ENCODE results near the gene SPG11. TPM values are rescaled to one million over a fixed set of nuclear protein-coding genes. Genes with fewer than 3 reads are reported as not detected.

The SPG11 gene
- total and polyA plus RNA-seq, 10 of the 15 experiments (the other 5 are each of a cell fraction or from before 2014, with no cell fraction given): 22.1 to 85.1 (median 47.2) TPM

DNA sequence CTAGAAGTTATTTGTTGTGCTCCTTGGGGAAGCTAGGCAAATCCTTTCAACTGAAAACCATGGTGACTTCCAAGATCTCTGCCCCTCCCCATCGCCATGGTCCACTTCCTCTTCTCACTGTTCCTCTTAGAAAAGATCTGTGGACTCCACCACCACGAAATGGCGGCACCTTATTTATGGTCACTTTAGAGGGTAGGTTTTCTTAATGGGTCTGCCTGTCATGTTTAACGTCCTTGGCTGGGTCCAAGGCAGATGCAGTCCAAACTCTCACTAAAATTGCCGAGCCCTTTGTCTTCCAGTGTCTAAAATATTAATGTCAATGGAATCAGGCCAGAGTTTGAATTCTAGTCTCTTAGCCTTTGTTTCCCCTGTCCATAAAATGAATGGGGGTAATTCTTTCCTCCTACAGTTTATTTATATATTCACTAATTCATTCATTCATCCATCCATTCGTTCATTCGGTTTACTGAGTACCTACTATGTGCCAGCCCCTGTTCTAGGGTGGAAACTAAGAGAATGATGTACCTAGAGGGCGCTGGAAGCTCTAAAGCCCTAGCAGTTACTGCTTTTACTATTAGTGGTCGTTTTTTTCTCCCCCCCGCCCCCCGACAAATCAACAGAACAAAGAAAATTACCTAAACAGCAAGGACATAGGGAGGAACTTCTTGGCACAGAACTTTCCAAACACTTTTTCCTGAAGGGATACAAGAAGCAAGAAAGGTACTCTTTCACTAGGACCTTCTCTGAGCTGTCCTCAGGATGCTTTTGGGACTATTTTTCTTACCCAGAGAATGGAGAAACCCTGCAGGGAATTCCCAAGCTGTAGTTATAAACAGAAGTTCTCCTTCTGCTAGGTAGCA lies 47.0 kb upstream of the SPG11 start (continued):
- TF ChIP-seq RUNX3 (IDR thresholded peaks at IDR 0.05; ENCODE audit: low read length) (peak; percentile 49; the same call in 1 of the 2 replicates), CBFB (IDR thresholded peaks at IDR 0.05; ENCODE audit: low read depth) (peak; percentile 72), TAF1 (IDR thresholded peaks at IDR 0.05; ENCODE audit: borderline replicate concordance, low read depth, low read length) (peak; percentile 59; the same call in 1 of the 2 replicates), SMAD5 (IDR thresholded peaks at IDR 0.05; ENCODE audit: low read depth) (peak; percentile 42; the same call in 1 of the 2 replicates), NFXL1 (IDR thresholded peaks at IDR 0.05; ENCODE audit: borderline replicate concordance) (no peak), MLLT1 (IDR thresholded peaks at IDR 0.05) (peak; percentile 71), IKZF1 (conservative IDR thresholded peaks at IDR 0.05) (peak; percentile 68), RAD21 (IDR thresholded peaks at IDR 0.05; ENCODE audit: insufficient read depth, low read depth, low read length) (peak; percentile 57)

- ChIA-PET POLR2A (interaction anchor here (1.5 to 24.8 kb wide), 3 partner anchors 9 to 25 kb away, joined by 4 to 718 read pairs (median 6); partner anchors contain the start of gene TRIM69), CTCF (interaction anchor here (1.1 to 14.3 kb wide), 6 partner anchors 10 to 43 kb away, joined by 3 to 278 read pairs (median 4); partner anchors contain the start of genes SPG11 and TRIM69), SMC1A (ENCODE audit: uncharacterized antibody, unreplicated experiment) (interaction anchor here (1.3 to 19.0 kb wide), 4 partner anchors 11 to 42 kb away, joined by 4 to 637 read pairs (median 62); partner anchors contain the start of genes SPG11 and TRIM69), RAD21 (ENCODE audit: unreplicated experiment) (interaction anchor here (1.0 to 18.4 kb wide), 3 partner anchors 22 to 41 kb away, joined by 3 to 653 read pairs (median 231); partner anchors contain the start of genes SPG11 and TRIM69)
- H3K9ac ChIP-seq (ENCODE audit: control insufficient read depth, insufficient read depth, low read length): no peak overlapping the region
- no peaks in the 10 kb centered on the region for H3K27me3 ChIP-seq (replicated peaks in 1 of 2; ENCODE audit: control insufficient read depth in 2 of 2, insufficient read depth in 2 of 2, low read length in 1 of 2)
- no peak overlapping the region for H3K27ac ChIP-seq (ENCODE audit: control insufficient read depth, insufficient read depth)
- BruUV-seq (replicated peaks): no TSS peak
- H2AFZ ChIP-seq (ENCODE audit: control insufficient read depth, low read depth, low read length): no peak overlapping the region
- no peak for FAIRE-seq
- in situ Hi-C loops (cut with MboI): no loop called here
- no peaks in the 10 kb centered on the region for H4K20me1 ChIP-seq (ENCODE audit: control insufficient read depth, insufficient read depth)
- no peak overlapping the region for H3K4me2 ChIP-seq (ENCODE audit: control insufficient read depth, insufficient read depth)
- 93% methylated on average over 2 of the region's 2 CpGs for whole genome bisulfite sequencing (ENCODE audit: insufficient coverage, insufficient replicate concordance, low lambda C conversion rate, missing lambda C conversion rate)
- no peak overlapping the region for H3K4me3 ChIP-seq
- peaks cover 2% of the 10 kb centered on the region; the same call in 1 of the 3 replicates for H3K9me3 ChIP-seq (replicated peaks; ENCODE audit: control insufficient read depth, insufficient read depth, low read length)
- peaks cover 0 to 2% of the 10 kb centered on the region in 2 experiments; a peak in 1 of 4 replicates for H3K36me3 ChIP-seq (ENCODE audit: control insufficient read depth in 2 of 2, insufficient read depth in 2 of 2, low read length in 1 of 2)
- H3K79me2 ChIP-seq (ENCODE audit: control insufficient read depth, insufficient read depth, low read length): peaks cover 34% of the 10 kb centered on the region
- DNase-seq (ENCODE audit: low read depth, low spot score): no peak
- intact Hi-C loops (cut with micrococcal nuclease; ENCODE audit: unreplicated experiment): no loop called here
- no peaks in the 10 kb centered on the region for H3K4me1 ChIP-seq (ENCODE audit: control insufficient read depth, insufficient read depth, low read length)
- ATAC-seq: no peak
- TF ChIP-seq, protein P1, sequence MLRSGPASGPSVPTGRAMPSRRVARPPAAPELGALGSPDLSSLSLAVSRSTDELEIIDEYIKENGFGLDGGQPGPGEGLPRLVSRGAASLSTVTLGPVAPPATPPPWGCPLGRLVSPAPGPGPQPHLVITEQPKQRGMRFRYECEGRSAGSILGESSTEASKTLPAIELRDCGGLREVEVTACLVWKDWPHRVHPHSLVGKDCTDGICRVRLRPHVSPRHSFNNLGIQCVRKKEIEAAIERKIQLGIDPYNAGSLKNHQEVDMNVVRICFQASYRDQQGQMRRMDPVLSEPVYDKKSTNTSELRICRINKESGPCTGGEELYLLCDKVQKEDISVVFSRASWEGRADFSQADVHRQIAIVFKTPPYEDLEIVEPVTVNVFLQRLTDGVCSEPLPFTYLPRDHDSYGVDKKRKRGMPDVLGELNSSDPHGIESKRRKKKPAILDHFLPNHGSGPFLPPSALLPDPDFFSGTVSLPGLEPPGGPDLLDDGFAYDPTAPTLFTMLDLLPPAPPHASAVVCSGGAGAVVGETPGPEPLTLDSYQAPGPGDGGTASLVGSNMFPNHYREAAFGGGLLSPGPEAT (IDR thresholded peaks at IDR 0.05; ENCODE audit: low read depth): no peak
- TF ChIP-seq, protein P2, sequence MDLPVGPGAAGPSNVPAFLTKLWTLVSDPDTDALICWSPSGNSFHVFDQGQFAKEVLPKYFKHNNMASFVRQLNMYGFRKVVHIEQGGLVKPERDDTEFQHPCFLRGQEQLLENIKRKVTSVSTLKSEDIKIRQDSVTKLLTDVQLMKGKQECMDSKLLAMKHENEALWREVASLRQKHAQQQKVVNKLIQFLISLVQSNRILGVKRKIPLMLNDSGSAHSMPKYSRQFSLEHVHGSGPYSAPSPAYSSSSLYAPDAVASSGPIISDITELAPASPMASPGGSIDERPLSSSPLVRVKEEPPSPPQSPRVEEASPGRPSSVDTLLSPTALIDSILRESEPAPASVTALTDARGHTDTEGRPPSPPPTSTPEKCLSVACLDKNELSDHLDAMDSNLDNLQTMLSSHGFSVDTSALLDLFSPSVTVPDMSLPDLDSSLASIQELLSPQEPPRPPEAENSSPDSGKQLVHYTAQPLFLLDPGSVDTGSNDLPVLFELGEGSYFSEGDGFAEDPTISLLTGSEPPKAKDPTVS (IDR thresholded peaks at IDR 0.05; ENCODE audit: low read depth, low read length): no peak
- TF ChIP-seq TBL1XR1 (IDR thresholded peaks at IDR 0.05; ENCODE audit: low read depth, low read length) (no peak), PAX5 (IDR thresholded peaks at IDR 0.05; ENCODE audit: borderline replicate concordance, low read depth, low read length) (no peak), GABPA (IDR thresholded peaks at IDR 0.05; ENCODE audit: low read depth) (no peak), MYB (IDR thresholded peaks at IDR 0.05; ENCODE audit: borderline replicate concordance, low read depth, low read length) (no peak), ZBED1 (IDR thresholded peaks at IDR 0.05; ENCODE audit: borderline replicate concordance) (no peak), SUZ12 (IDR thresholded peaks at IDR 0.05; ENCODE audit: unreplicated experiment) (no peak), SMARCA5 (IDR thresholded peaks at IDR 0.05) (no peak), RUNX3 (IDR thresholded peaks at IDR 0.05; ENCODE audit: low read length) (no peak)
These were observed 43.6 kb upstream of the SPG11 start for GRCh38 chr15:44706946-44707636.
